HEK293 (cell line): ENCODE results near the gene FGD4.

Source experiments
- CTCF ChIA-PET: fragments of 350-600 bp; formaldehyde crosslinking; extraction: SDS; loops from one replicate; lab custom pipeline; 2021; ENCODE audit warnings: antibody characterized with exemption; lab: Yijun Ruan, JAX
- POLR2A ChIA-PET: fragments of 300-600 bp; formaldehyde crosslinking; extraction: SDS; loops from one replicate; lab custom pipeline; 2020; ENCODE audit warnings: antibody characterized with exemption, inconsistent platforms; lab: Yijun Ruan, JAX
- H3K27ac ChIP-seq: fragments of 200-500 bp; sonication (Bioruptor generic); 2 replicates; pipeline ENCODE4 v1.5.1; 2014; ENCODE audit warnings: low read depth, low read length, control low read depth, inconsistent platforms; ENCODE audit errors: extremely low read depth
- H3K36me3 ChIP-seq, 2 experiments: fragments of 200-500 bp in 1 of 2; sonication (Bioruptor generic) in 1 of 2; 1 replicate in 1 of 2; 2 replicates in 1 of 2; pipeline ENCODE4 v1.5.1; 2014 to 2017; ENCODE audit warnings: inconsistent platforms in 2 of 2, low read length in 2 of 2; ENCODE audit not compliant: control insufficient read depth in 2 of 2, insufficient read depth in 1 of 2
- H3K4me1 ChIP-seq: fragments of 200-500 bp; sonication (Bioruptor generic); 2 replicates; pipeline ENCODE4 v1.5.1; 2014; ENCODE audit warnings: mild to moderate bottlenecking, low read length, inconsistent platforms; ENCODE audit not compliant: control insufficient read depth, insufficient read depth
- H3K4me3 ChIP-seq: 2 replicates; pipeline ENCODE4 v1.5.1; 2011; ENCODE audit warnings: low read depth, mild to moderate bottlenecking, control low read depth, low read length, moderate library complexity
- H3K9me3 ChIP-seq: fragments of 200-500 bp; sonication (Bioruptor generic); 2 replicates; pipeline ENCODE4 v1.5.1; 2014; ENCODE audit warnings: low read depth, low read length, inconsistent platforms; ENCODE audit not compliant: control insufficient read depth, insufficient read depth
- GFI1B ChIP-seq: fragments of 450-650 bp; formaldehyde crosslinking; IDR thresholded peaks from 2 replicates; pipeline ENCODE4 v1.5.1; 2016; ENCODE audit warnings: missing biosample characterization, missing genetic modification characterization
- HIC1 ChIP-seq: fragments of 450-650 bp; formaldehyde crosslinking; IDR thresholded peaks from 2 replicates; pipeline ENCODE4 v1.5.1; 2016; ENCODE audit warnings: missing biosample characterization, missing genetic modification characterization
- HOXC10 ChIP-seq: sonication (generic); formaldehyde crosslinking; IDR thresholded peaks from 2 replicates; pipeline ENCODE4 v1.8.1; 2023; ENCODE audit warnings: mild to moderate bottlenecking, missing genetic modification reagents
- PRDM6 ChIP-seq: fragments of 450-650 bp; formaldehyde crosslinking; IDR thresholded peaks from 2 replicates; pipeline ENCODE4 v1.5.1; 2017; ENCODE audit warnings: missing biosample characterization, missing genetic modification characterization
- SCRT2 ChIP-seq: fragments of 450-650 bp; formaldehyde crosslinking; IDR thresholded peaks from 2 replicates; pipeline ENCODE4 v1.5.1; 2016; ENCODE audit warnings: missing biosample characterization, missing genetic modification characterization
- YY1 ChIP-seq: fragments of 450-650 bp; formaldehyde crosslinking; IDR thresholded peaks from 2 replicates; pipeline ENCODE4 v1.5.1; 2018; ENCODE audit warnings: missing biosample characterization, missing genetic modification characterization
- ZBTB21 ChIP-seq: fragments of 450-650 bp; formaldehyde crosslinking; IDR thresholded peaks from 2 replicates; pipeline ENCODE4 v1.5.1; 2017; ENCODE audit warnings: missing biosample characterization, missing genetic modification characterization
- ZNF133 ChIP-seq: fragments of 450-650 bp; formaldehyde crosslinking; IDR thresholded peaks from 2 replicates; pipeline ENCODE4 v1.5.1; 2016; ENCODE audit warnings: missing biosample characterization, missing genetic modification characterization
- ZNF239 ChIP-seq: fragments of 450-650 bp; formaldehyde crosslinking; IDR thresholded peaks from 2 replicates; pipeline ENCODE4 v1.5.1; 2016; ENCODE audit warnings: missing biosample characterization, missing genetic modification characterization
- ZNF510 ChIP-seq: fragments of 450-650 bp; formaldehyde crosslinking; IDR thresholded peaks from 2 replicates; pipeline ENCODE4 v1.5.1; 2018; ENCODE audit warnings: mild to moderate bottlenecking, missing genetic modification characterization, missing biosample characterization; ENCODE audit not compliant: insufficient replicate concordance
- ZNF544 ChIP-seq: fragments of 450-650 bp; formaldehyde crosslinking; IDR thresholded peaks from 2 replicates; pipeline ENCODE4 v1.5.0; 2017; ENCODE audit warnings: missing biosample characterization, missing genetic modification characterization
- ZNF555 ChIP-seq: fragments of 450-650 bp; formaldehyde crosslinking; conservative IDR thresholded peaks from 2 replicates; pipeline ENCODE4 v1.5.1; 2017; ENCODE audit warnings: missing biosample characterization, mild to moderate bottlenecking, missing genetic modification characterization, inconsistent platforms
- ZNF777 ChIP-seq: fragments of 450-650 bp; formaldehyde crosslinking; IDR thresholded peaks from 2 replicates; pipeline ENCODE4 v1.5.1; 2017; ENCODE audit warnings: missing biosample characterization, missing genetic modification characterization, borderline replicate concordance
- TF ChIP-seq, protein P1 (sequence below): fragments of 450-650 bp; formaldehyde crosslinking; IDR thresholded peaks from 2 replicates; pipeline ENCODE4 v1.5.1; 2016; ENCODE audit warnings: missing biosample characterization, missing genetic modification characterization, borderline replicate concordance
- TF ChIP-seq, protein P2 (sequence below): fragments of 450-650 bp; formaldehyde crosslinking; IDR thresholded peaks from 2 replicates; pipeline ENCODE4 v1.5.1; 2016; ENCODE audit warnings: missing biosample characterization, missing genetic modification characterization, borderline replicate concordance

FGD4 gene

DNA sequence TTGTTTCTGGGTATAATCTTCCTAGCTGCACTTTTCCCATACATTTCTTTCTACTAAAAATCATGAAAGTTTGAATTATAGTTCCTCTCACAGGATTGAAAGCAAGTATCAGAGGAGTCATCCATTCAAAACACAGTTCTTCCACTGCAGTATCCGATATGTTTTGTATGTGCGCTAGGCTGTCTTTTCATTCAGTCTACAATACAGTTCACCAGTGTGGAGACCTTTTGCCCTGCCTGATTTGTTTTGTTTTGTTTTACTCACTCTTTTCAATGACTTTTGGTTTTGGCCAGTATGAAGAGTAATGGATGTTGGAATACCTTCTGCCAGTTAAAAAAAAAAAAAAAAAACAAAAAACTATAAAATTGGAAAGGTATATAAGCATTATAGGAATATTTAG, 91.4 kb downstream of the FGD4 start:
- no peak overlapping the region for H3K4me3 ChIP-seq
- H3K36me3 ChIP-seq, result no peaks in the 10 kb centered on the region
- no peaks in the 10 kb centered on the region for H3K9me3 ChIP-seq
- no peak overlapping the region for H3K27ac ChIP-seq
- CTCF ChIA-PET, result no interaction called here
- H3K4me1 ChIP-seq, result 0 out of 2 replicates have a peak, but pooled peaks cover 2% of the 10 kb centered on the region
- POLR2A ChIA-PET, result interaction anchor here (1.1 kb wide), 1 partner anchor 91 kb away, joined by 9 read pairs; no protein-coding TSS in a partner anchor
- no peak for TF ChIP-seq ZNF510 (tag by site-specific recombination)
- TF ChIP-seq YY1, result no peak
- TF ChIP-seq ZNF239, result no peak
- no peak for TF ChIP-seq ZNF133 (tag by site-specific recombination)
- no peak for TF ChIP-seq ZNF555
- no peak for TF ChIP-seq PRDM6
- TF ChIP-seq, protein P1, sequence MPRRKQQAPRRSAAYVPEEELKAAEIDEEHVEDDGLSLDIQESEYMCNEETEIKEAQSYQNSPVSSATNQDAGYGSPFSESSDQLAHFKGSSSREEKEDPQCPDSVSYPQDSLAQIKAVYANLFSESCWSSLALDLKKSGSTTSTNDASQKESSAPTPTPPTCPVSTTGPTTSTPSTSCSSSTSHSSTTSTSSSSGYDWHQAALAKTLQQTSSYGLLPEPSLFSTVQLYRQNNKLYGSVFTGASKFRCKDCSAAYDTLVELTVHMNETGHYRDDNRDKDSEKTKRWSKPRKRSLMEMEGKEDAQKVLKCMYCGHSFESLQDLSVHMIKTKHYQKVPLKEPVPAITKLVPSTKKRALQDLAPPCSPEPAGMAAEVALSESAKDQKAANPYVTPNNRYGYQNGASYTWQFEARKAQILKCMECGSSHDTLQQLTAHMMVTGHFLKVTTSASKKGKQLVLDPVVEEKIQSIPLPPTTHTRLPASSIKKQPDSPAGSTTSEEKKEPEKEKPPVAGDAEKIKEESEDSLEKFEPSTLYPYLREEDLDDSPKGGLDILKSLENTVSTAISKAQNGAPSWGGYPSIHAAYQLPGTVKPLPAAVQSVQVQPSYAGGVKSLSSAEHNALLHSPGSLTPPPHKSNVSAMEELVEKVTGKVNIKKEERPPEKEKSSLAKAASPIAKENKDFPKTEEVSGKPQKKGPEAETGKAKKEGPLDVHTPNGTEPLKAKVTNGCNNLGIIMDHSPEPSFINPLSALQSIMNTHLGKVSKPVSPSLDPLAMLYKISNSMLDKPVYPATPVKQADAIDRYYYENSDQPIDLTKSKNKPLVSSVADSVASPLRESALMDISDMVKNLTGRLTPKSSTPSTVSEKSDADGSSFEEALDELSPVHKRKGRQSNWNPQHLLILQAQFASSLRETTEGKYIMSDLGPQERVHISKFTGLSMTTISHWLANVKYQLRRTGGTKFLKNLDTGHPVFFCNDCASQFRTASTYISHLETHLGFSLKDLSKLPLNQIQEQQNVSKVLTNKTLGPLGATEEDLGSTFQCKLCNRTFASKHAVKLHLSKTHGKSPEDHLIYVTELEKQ (tag by site-specific recombination), result no peak
- no peak for TF ChIP-seq HIC1 (tag by site-specific recombination)
- TF ChIP-seq ZNF777 (tag by site-specific recombination), result no peak
- TF ChIP-seq ZBTB21 (tag by site-specific recombination), result no peak
- TF ChIP-seq GFI1B (tag by site-specific recombination), result no peak
- no peak for TF ChIP-seq ZNF544 (tag by site-specific recombination)
- no peak for TF ChIP-seq HOXC10
- no peak for TF ChIP-seq SCRT2 (tag by site-specific recombination)
- TF ChIP-seq, protein P2, sequence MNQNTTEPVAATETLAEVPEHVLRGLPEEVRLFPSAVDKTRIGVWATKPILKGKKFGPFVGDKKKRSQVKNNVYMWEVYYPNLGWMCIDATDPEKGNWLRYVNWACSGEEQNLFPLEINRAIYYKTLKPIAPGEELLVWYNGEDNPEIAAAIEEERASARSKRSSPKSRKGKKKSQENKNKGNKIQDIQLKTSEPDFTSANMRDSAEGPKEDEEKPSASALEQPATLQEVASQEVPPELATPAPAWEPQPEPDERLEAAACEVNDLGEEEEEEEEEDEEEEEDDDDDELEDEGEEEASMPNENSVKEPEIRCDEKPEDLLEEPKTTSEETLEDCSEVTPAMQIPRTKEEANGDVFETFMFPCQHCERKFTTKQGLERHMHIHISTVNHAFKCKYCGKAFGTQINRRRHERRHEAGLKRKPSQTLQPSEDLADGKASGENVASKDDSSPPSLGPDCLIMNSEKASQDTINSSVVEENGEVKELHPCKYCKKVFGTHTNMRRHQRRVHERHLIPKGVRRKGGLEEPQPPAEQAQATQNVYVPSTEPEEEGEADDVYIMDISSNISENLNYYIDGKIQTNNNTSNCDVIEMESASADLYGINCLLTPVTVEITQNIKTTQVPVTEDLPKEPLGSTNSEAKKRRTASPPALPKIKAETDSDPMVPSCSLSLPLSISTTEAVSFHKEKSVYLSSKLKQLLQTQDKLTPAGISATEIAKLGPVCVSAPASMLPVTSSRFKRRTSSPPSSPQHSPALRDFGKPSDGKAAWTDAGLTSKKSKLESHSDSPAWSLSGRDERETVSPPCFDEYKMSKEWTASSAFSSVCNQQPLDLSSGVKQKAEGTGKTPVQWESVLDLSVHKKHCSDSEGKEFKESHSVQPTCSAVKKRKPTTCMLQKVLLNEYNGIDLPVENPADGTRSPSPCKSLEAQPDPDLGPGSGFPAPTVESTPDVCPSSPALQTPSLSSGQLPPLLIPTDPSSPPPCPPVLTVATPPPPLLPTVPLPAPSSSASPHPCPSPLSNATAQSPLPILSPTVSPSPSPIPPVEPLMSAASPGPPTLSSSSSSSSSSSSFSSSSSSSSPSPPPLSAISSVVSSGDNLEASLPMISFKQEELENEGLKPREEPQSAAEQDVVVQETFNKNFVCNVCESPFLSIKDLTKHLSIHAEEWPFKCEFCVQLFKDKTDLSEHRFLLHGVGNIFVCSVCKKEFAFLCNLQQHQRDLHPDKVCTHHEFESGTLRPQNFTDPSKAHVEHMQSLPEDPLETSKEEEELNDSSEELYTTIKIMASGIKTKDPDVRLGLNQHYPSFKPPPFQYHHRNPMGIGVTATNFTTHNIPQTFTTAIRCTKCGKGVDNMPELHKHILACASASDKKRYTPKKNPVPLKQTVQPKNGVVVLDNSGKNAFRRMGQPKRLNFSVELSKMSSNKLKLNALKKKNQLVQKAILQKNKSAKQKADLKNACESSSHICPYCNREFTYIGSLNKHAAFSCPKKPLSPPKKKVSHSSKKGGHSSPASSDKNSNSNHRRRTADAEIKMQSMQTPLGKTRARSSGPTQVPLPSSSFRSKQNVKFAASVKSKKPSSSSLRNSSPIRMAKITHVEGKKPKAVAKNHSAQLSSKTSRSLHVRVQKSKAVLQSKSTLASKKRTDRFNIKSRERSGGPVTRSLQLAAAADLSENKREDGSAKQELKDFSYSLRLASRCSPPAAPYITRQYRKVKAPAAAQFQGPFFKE (tag by site-specific recombination), result no peak
- TF ChIP-seq, all 188 proteins: peak for 0
